ENCODE measurements around the gene TTC9B. TPM values are rescaled to one million over a fixed set of nuclear protein-coding genes. Genes with fewer than 3 reads are reported as not detected.
"Not testable (repeated sequence)": the region's sequence is repeated elsewhere in the genome, so short reads cannot be mapped to it uniquely, and the experiment has no call there.

Gene TTC9B
- total and polyA plus RNA-seq, 2 of the 4 experiments (the other 2 are of a cell fraction) = not detected

- H3K36me3 ChIP-seq (ENCODE audit: control insufficient read depth, insufficient read depth, low read length); H3K9ac ChIP-seq (ENCODE audit: low read depth, low read length); H2BK15ac ChIP-seq (ENCODE audit: low read depth, low read length); H4K91ac ChIP-seq (ENCODE audit: insufficient read depth, low read depth, low read length); H3K23ac ChIP-seq (ENCODE audit: low read depth, low read length); H3K4me3 ChIP-seq (ENCODE audit: insufficient read depth, low read depth, low read length); H3K14ac ChIP-seq (replicated peaks; ENCODE audit: low read depth, low read length); POLR2A ChIA-PET (ENCODE audit: unreplicated experiment); H4K20me1 ChIP-seq (ENCODE audit: insufficient read depth, low read length); intact Hi-C loops (cut with micrococcal nuclease); H4K8ac ChIP-seq (ENCODE audit: low read depth in 2 of 2, low read length in 2 of 2); H2BK20ac ChIP-seq (ENCODE audit: low read depth, low read length); BruUV-seq (replicated peaks); H3K4me2 ChIP-seq (ENCODE audit: low read depth, low read length); DNase-seq; in situ Hi-C loops (cut with MboI; ENCODE audit: low sequenced_read_pairs); H3K79me1 ChIP-seq (ENCODE audit: low read depth in 1 of 2, low read length in 2 of 2); dilution Hi-C loops (cut with HindIII; ENCODE audit: low sequenced_read_pairs, unreplicated experiment); H3K18ac ChIP-seq (ENCODE audit: low read depth, low read length); H2BK120ac ChIP-seq (ENCODE audit: low read depth, low read length); ATAC-seq (ENCODE audit: low read depth); H3K4me1 ChIP-seq (ENCODE audit: control insufficient read depth, insufficient read depth, low read length); H4K5ac ChIP-seq (ENCODE audit: low read depth, low read length); H3K9me3 ChIP-seq (ENCODE audit: control insufficient read depth, insufficient read depth, low read length); H3K4ac ChIP-seq (ENCODE audit: low read depth, low read length); H3K56ac ChIP-seq (ENCODE audit: extremely low read depth, insufficient read depth, low read length); H3K27ac ChIP-seq (ENCODE audit: insufficient read depth, low read length); H2BK5ac ChIP-seq (ENCODE audit: low read depth, low read length, poor library complexity, severe bottlenecking); H2AK5ac ChIP-seq (ENCODE audit: low read depth, low read length): not testable (repeated sequence)
- H3K27me3 ChIP-seq (ENCODE audit: control insufficient read depth, insufficient read depth, low read length) = peaks cover 15% of the 10 kb centered on the region
- peaks cover 11% of the 10 kb centered on the region for H3K9me1 ChIP-seq (ENCODE audit: insufficient read depth, low read length)
- WGBS, 2 experiments (ENCODE audit: extremely low coverage in 2 of 2, insufficient read length in 1 of 2) = no CpG with 5 or more reads among the region's 4 CpGs
- CTCF ChIA-PET = interaction anchor here (1.1 kb wide), 1 partner anchor 61 kb away, joined by 3 read pairs; no protein-coding TSS in a partner anchor
- H2AK9ac ChIP-seq (replicated peaks; ENCODE audit: low read depth, low read length, poor library complexity) = peak overlapping the region; percentile 45
- H2AFZ ChIP-seq (replicated peaks; ENCODE audit: low read length, poor library complexity) = peak overlapping the region; percentile 93
These were observed 845 bp upstream of the TTC9B start for GRCh38 chr19:40219029-40219428.
